Lower lobe of right lung (tissue), 2 donors: ENCODE measurements around the gene PSPN. TPM values are rescaled to one million over a fixed set of nuclear protein-coding genes. Genes with fewer than 3 reads are reported as not detected.

Source experiments
- ATAC-seq, 2 donors: fragments of 200-7000 bp; cut with Tn5 transposase; one replicate each; pipeline ENCODE4 v1.9.1; 2020 to 2022; ENCODE audit warnings: mild to moderate bottlenecking in 2 of 2, moderate library complexity in 2 of 2
- DNase-seq: peaks from one replicate; pipeline ENCODE4 v3.0.0-alpha.2; 2020
- H3K27ac ChIP-seq: fragments of 200-600 bp; one replicate; pipeline ENCODE4 v1.8.0; 2022
- H3K27me3 ChIP-seq: fragments of 200-600 bp; one replicate; pipeline ENCODE4 v1.8.0; 2022; ENCODE audit warnings: low read depth
- H3K36me3 ChIP-seq: fragments of 200-600 bp; one replicate; pipeline ENCODE4 v1.8.0; 2022; ENCODE audit warnings: mild to moderate bottlenecking
- H3K4me1 ChIP-seq: fragments of 200-600 bp; one replicate; pipeline ENCODE4 v1.8.0; 2022
- H3K4me3 ChIP-seq: fragments of 200-600 bp; one replicate; pipeline ENCODE4 v1.8.0; 2022; ENCODE audit warnings: mild to moderate bottlenecking
- H3K9me3 ChIP-seq: fragments of 200-600 bp; one replicate; pipeline ENCODE4 v1.8.0; 2022
- intact Hi-C: fragments of 100-400 bp; cut with DNase I; formaldehyde crosslinking; loops from one replicate; pipeline ENCODE4 v1.11.0; 2022
- microRNA-seq: library from miRNA; unstranded; fragments of <30 nt; microRNA quantifications from one replicate; pipeline ENCODE4 v1.2.0, GENCODE V29; 2020; ENCODE audit warnings: borderline number of aligned reads
- total RNA-seq: library from RNA; stranded (reverse); fragmentation: NEBNext Ultra II Directional; extraction: Animal tissue kit (Norgen Biotek cat#: 25700); gene quantifications from one replicate; pipeline ENCODE4 v1.2.1, GENCODE V29; 2021
- TF ChIP-seq, protein P1 (sequence below): fragments of 200-600 bp; IDR thresholded peaks from one replicate; pipeline ENCODE4 v1.8.0; 2022; ENCODE audit warnings: antibody characterized with exemption, mild to moderate bottlenecking
- donor health status: DM: no; HTN: yes; CAD: no; lungs with severe emphysema.

Gene PSPN
- total RNA-seq, 1 donor from 2014 or later = 2.2 TPM

DNA sequence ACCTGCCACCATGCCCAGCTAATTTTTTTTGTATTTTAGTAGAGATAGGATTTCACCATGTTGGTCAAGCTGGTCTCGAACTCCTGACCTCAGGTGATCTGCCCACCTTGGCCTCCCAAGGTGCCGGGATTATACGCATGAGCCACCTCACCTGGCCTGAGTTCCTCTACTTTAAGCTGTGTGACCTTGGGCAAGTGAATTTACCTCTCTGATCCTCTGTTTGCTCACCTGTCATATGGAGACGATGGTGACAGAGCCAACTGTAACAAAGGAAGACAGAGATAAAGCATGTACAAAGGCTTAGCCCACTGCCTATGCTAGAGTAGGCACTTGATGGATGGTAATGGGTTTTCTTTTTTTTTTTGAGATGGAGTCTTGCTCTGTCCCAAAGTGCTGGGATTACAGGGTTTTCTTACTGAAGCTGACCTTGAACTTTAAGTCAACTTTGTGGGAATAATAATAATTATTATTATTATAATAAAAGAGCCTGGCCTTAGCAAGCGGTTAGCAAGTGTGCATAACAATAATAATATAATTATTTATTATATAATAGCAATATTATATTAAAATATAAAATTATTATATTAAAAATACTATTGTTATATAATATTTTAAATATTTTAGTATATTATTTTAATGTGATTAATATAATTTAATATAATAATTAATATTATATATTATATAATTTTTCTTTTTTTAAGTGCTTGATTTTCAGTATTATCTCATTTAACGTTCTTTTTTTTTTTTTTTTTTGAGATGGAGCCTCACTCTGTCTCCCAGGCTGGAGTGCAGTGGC, 41.0 kb downstream of the PSPN start:
- TF ChIP-seq, protein P1, sequence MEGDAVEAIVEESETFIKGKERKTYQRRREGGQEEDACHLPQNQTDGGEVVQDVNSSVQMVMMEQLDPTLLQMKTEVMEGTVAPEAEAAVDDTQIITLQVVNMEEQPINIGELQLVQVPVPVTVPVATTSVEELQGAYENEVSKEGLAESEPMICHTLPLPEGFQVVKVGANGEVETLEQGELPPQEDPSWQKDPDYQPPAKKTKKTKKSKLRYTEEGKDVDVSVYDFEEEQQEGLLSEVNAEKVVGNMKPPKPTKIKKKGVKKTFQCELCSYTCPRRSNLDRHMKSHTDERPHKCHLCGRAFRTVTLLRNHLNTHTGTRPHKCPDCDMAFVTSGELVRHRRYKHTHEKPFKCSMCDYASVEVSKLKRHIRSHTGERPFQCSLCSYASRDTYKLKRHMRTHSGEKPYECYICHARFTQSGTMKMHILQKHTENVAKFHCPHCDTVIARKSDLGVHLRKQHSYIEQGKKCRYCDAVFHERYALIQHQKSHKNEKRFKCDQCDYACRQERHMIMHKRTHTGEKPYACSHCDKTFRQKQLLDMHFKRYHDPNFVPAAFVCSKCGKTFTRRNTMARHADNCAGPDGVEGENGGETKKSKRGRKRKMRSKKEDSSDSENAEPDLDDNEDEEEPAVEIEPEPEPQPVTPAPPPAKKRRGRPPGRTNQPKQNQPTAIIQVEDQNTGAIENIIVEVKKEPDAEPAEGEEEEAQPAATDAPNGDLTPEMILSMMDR = no peak
- DNase-seq = no peak

GRCh38 chr19:6333439-6333838, 42.3 kb downstream of the PSPN start, which contains the start of gene ACER1:
TSS of gene ACER1 (minus strand) at chr19:6333612. CDS start at chr19:6333551, 61 bp downstream.
- Histone ChIP-seq H3K27me3 (no peaks in the 10 kb centered on the region), H3K36me3 (no peaks in the 10 kb centered on the region), H3K9me3 (no peaks in the 10 kb centered on the region), H3K4me1 (no peaks in the 10 kb centered on the region), H3K27ac (no peak within 1 kb of the TSS), H3K4me3 (no peak within 1 kb of the TSS)
- no peak for ATAC-seq
- intact Hi-C loops = no loop called here
- no peak for DNase-seq
- TF ChIP-seq, protein P1 = no peak

More for the DNA sequence above, 41.0 kb downstream of the PSPN start:
- Histone ChIP-seq H3K27me3 (no peaks in the 10 kb centered on the region), H3K4me1 (no peaks in the 10 kb centered on the region), H3K9me3 (no peaks in the 10 kb centered on the region), H3K4me3 (no peak overlapping the region), H3K27ac (no peak overlapping the region), H3K36me3 (no peaks in the 10 kb centered on the region)
- no peak for ATAC-seq
- intact Hi-C loops = no loop called here

- no peak overlapping the region for H3K27ac ChIP-seq
- intact Hi-C loops = no loop called here
- no peak for DNase-seq
- ATAC-seq = no peak
- TF ChIP-seq, protein P1 = no peak
- peaks cover 3% of the 10 kb centered on the region for H3K27me3 ChIP-seq
- H3K9me3 ChIP-seq = no peaks in the 10 kb centered on the region
- no peaks in the 10 kb centered on the region for H3K4me1 ChIP-seq
- H3K36me3 ChIP-seq = no peaks in the 10 kb centered on the region
- H3K4me3 ChIP-seq = no peak overlapping the region
These were observed 48.9 kb downstream of the PSPN start for GRCh38 chr19:6326815-6327214.

- Histone ChIP-seq H3K4me3 (no peak overlapping the region), H3K9me3 (no peaks in the 10 kb centered on the region), H3K4me1 (no peaks in the 10 kb centered on the region), H3K36me3 (no peaks in the 10 kb centered on the region), H3K27me3 (peaks cover 3% of the 10 kb centered on the region), H3K27ac (no peak overlapping the region)
- DNase-seq (no peak), ATAC-seq (no peak)
- intact Hi-C loops = no loop called here
- TF ChIP-seq, protein P1 = no peak
These were observed 50.1 kb downstream of the PSPN start for GRCh38 chr19:6325614-6326013.

Small RNA genes within 50 kb of the gene (microRNA-seq; reads per million reads assigned to microRNA genes)
- gene MIR3940 (2.5 reads per million), gene MIR6790 (not detected), gene MIR6885 (not detected)

Other genes with a start within 250 kb of the PSPN start
- 0.30 TPM for gene ACSBG2, start 240.3 kb downstream of the PSPN start, total RNA-seq
- 61.9 TPM for gene MLLT1, start 96.0 kb downstream of the PSPN start, total RNA-seq
- gene ACER1, start 42.3 kb downstream of the PSPN start, total RNA-seq = not detected
- 48.7 TPM for gene CLPP, start 14.4 kb downstream of the PSPN start, total RNA-seq
- 61.5 TPM for gene ALKBH7, start 3.1 kb downstream of the PSPN start, total RNA-seq
- 49.4 TPM for gene GTF2F1, start 17.2 kb upstream of the PSPN start, total RNA-seq
- 173 TPM for gene KHSRP, start 48.9 kb upstream of the PSPN start, total RNA-seq
- gene SLC25A41, start 57.8 kb upstream of the PSPN start, total RNA-seq = not detected
- 44.9 TPM for gene SLC25A23, start 83.9 kb upstream of the PSPN start, total RNA-seq
- gene CRB3, start 88.3 kb upstream of the PSPN start, total RNA-seq = 36.3 TPM
- 15.1 TPM for gene DENND1C, start 105.9 kb upstream of the PSPN start, total RNA-seq
- 1.2 TPM for gene TUBB4A, start 126.4 kb upstream of the PSPN start, total RNA-seq
- gene TNFSF9, start 155.1 kb upstream of the PSPN start, total RNA-seq = 4.1 TPM
- 2.6 TPM for gene CD70, start 215.2 kb upstream of the PSPN start, total RNA-seq